ENCODE data around the gene R3HDM1. TPM values are rescaled to one million over a fixed set of nuclear protein-coding genes. Genes with fewer than 3 reads are reported as not detected.

Gene R3HDM1
- total RNA-seq, 4 donors from 2014 or later = 13.1 to 56.6 (median 19.6) TPM

DNA sequence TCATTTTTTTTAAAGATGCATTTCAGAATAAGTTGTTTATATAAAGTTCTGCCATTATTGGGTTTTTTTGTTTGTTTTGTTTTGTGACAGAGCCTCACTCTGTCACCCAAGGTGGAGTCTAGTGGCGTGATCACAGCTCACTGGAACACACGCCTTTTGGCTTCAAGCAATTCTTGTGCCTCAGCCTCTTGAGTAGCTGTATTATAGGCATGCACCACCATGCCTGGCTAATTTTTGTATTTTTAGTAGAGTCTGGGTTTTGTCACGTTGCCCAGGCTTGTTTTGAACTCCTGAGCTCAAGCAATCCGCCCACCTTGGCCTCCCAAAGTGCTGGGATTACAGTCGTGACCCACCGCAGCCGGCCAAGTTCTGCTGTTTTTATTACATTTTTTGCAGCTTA is 72.3 kb downstream of the R3HDM1 start:
- 77% methylated on average over 7 of the region's 7 CpGs for WGBS
- no peak overlapping the region for H3K4me3 ChIP-seq
- no peaks in the 10 kb centered on the region for H3K27me3 ChIP-seq
- no peak for DNase-seq (ENCODE audit: extremely low spot score)
- peaks cover 11 to 44% (median 29%) of the 10 kb centered on the region in 4 donors for H3K36me3 ChIP-seq
- TF ChIP-seq, protein P1, sequence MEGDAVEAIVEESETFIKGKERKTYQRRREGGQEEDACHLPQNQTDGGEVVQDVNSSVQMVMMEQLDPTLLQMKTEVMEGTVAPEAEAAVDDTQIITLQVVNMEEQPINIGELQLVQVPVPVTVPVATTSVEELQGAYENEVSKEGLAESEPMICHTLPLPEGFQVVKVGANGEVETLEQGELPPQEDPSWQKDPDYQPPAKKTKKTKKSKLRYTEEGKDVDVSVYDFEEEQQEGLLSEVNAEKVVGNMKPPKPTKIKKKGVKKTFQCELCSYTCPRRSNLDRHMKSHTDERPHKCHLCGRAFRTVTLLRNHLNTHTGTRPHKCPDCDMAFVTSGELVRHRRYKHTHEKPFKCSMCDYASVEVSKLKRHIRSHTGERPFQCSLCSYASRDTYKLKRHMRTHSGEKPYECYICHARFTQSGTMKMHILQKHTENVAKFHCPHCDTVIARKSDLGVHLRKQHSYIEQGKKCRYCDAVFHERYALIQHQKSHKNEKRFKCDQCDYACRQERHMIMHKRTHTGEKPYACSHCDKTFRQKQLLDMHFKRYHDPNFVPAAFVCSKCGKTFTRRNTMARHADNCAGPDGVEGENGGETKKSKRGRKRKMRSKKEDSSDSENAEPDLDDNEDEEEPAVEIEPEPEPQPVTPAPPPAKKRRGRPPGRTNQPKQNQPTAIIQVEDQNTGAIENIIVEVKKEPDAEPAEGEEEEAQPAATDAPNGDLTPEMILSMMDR (IDR thresholded peaks at IDR 0.05) = no peak
- intact Hi-C loops (cut with DNase I) = no loop called here
- H3K27ac ChIP-seq (replicated peaks in 1 of 4) = no peak overlapping the region
- H3K4me1 ChIP-seq = no peaks in the 10 kb centered on the region
- H3K9me3 ChIP-seq = no peaks in the 10 kb centered on the region

DNA sequence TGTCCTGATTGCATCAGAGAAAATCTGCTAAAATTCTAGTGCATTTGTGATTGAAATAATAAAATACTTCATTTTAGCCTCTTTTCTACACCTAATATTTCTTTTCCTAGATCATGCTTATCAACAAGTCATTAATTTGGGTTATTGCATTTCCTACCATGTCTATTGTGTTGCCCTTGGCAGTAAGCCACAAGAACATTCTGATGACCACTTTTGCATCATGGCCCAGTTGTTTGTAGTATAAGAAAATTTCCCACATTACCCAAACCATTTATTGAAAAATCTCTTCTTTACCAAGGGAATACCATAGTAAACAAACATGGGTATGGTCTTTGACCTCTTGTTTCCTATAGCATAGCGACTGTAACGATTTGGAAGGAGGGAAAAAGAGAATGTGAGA is 76.3 kb downstream of the R3HDM1 start:
- Histone ChIP-seq H3K4me1 (no peaks in the 10 kb centered on the region), H3K27ac (replicated peaks in 1 of 4) (no peak overlapping the region), H3K9me3 (no peaks in the 10 kb centered on the region), H3K4me3 (no peak overlapping the region), H3K36me3 (peaks cover 11 to 45% (median 27%) of the 10 kb centered on the region in 4 donors), H3K27me3 (no peaks in the 10 kb centered on the region)
- no peak for DNase-seq (ENCODE audit: extremely low spot score)
- 98% methylated on average over 2 of the region's 2 CpGs for WGBS
- intact Hi-C loops (cut with DNase I) = no loop called here
- TF ChIP-seq POLR2AphosphoS5 (IDR thresholded peaks at IDR 0.05) (no peak), EP300 (IDR thresholded peaks at IDR 0.05) (no peak), POLR2A (IDR thresholded peaks at IDR 0.05; ENCODE audit: low read depth) (no peak)
- TF ChIP-seq, protein P1 (IDR thresholded peaks at IDR 0.05) = no peak

DNA sequence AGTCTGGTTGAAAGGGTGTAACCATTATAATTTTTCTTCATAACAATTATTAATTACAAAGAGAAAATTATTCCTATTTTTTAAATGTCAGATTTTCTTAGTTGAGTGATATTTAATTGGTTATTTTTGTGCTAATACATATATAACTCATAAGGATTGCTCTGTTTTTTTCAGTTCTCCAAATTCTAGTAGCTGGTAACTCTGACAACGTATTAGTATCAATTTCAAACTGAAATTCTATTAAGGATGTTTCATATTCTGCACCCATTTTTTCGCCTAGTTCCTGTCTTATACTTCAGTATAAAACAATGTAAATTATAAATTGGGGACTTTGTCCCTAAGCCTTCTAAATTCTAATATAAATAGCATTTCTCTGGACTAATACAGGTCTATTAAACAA is 81.0 kb downstream of the R3HDM1 start:
- no peak for DNase-seq (ENCODE audit: extremely low spot score)
- 93% methylated on average over 2 of the region's 2 CpGs for WGBS
- Histone ChIP-seq H3K4me1 (no peaks in the 10 kb centered on the region), H3K36me3 (peaks cover 0 to 4% (median 0%) of the 10 kb centered on the region in 4 donors), H3K27me3 (no peaks in the 10 kb centered on the region), H3K4me3 (no peak overlapping the region), H3K9me3 (no peaks in the 10 kb centered on the region), H3K27ac (replicated peaks in 1 of 4) (no peak overlapping the region)
- TF ChIP-seq POLR2AphosphoS5 (IDR thresholded peaks at IDR 0.05) (no peak), EP300 (IDR thresholded peaks at IDR 0.05) (no peak), POLR2A (IDR thresholded peaks at IDR 0.05; ENCODE audit: low read depth) (no peak)
- TF ChIP-seq, protein P1 (IDR thresholded peaks at IDR 0.05) = no peak
- intact Hi-C loops (cut with DNase I) = no loop called here

DNA sequence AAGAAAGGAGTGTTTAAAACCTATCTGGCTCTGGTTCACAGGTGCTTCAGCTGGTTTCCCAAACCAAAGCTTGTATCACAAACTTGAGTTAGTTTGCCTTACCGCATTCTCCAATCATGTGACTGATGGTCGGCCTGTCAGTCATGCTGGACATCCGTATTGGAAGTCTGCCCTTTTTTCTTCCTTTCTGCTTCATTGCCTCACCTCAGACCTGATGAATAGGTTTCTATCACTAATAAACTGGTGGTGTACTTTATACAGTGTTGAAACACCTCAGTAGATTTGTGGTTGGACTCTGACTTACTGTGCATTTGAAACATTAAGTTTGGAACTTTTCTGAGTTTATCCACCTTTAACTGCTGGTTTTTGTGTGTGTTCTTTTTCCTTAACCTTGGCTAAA is 84.1 kb downstream of the R3HDM1 start:
- intact Hi-C loops (cut with DNase I) = no loop called here
- H3K4me1 ChIP-seq = no peaks in the 10 kb centered on the region
- WGBS = 98% methylated on average over 3 of the region's 3 CpGs
- TF ChIP-seq POLR2A (IDR thresholded peaks at IDR 0.05; ENCODE audit: low read depth) (no peak), EP300 (IDR thresholded peaks at IDR 0.05) (no peak), POLR2AphosphoS5 (IDR thresholded peaks at IDR 0.05) (no peak)
- TF ChIP-seq, protein P1 (IDR thresholded peaks at IDR 0.05) = no peak
- H3K4me3 ChIP-seq = no peak overlapping the region
- H3K27me3 ChIP-seq = no peaks in the 10 kb centered on the region
- DNase-seq (ENCODE audit: extremely low spot score) = no peak
- H3K27ac ChIP-seq (replicated peaks in 1 of 4) = no peak overlapping the region
- peaks cover 0 to 4% (median 0%) of the 10 kb centered on the region in 4 donors for H3K36me3 ChIP-seq
- H3K9me3 ChIP-seq = no peaks in the 10 kb centered on the region

DNA sequence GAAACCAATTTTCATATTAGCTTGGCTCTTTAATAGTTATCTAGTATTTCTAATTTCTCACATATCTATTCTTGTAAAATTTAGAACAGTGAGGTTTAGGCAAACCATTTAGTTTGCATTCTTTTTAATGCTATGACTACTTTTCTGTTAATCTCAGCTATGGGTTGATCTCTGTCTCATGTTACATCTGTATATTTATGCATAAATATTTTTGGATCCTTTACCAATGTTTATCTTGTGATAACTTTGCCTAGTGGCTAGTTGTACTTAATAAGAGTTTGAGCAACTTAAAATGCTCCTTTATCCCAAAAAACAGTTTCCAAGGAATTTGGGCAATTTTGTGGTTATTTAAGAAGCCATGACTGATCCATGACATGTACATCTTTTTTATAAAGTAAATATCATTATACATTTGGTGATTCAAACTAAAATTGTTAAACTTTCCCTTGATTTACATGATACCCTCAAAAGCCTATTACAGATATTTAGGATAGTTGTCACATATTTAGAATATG is 86.3 kb downstream of the R3HDM1 start:
- Histone ChIP-seq H3K27ac (replicated peaks in 1 of 4) (no peak overlapping the region), H3K27me3 (no peaks in the 10 kb centered on the region), H3K36me3 (peaks cover 0 to 6% (median 1%) of the 10 kb centered on the region in 4 donors), H3K4me3 (no peak overlapping the region), H3K4me1 (no peaks in the 10 kb centered on the region), H3K9me3 (no peaks in the 10 kb centered on the region)
- DNase-seq (ENCODE audit: extremely low spot score) = no peak
- intact Hi-C loops (cut with DNase I) = no loop called here
- TF ChIP-seq EP300 (IDR thresholded peaks at IDR 0.05) (no peak), POLR2AphosphoS5 (IDR thresholded peaks at IDR 0.05) (no peak), POLR2A (IDR thresholded peaks at IDR 0.05; ENCODE audit: low read depth) (no peak)
- TF ChIP-seq, protein P1 (IDR thresholded peaks at IDR 0.05) = no peak

Measured in esophagus muscularis mucosa (tissue), 4 donors.